ENCODE results near the gene PCMT1.

- TF ChIP-seq, protein P1, sequence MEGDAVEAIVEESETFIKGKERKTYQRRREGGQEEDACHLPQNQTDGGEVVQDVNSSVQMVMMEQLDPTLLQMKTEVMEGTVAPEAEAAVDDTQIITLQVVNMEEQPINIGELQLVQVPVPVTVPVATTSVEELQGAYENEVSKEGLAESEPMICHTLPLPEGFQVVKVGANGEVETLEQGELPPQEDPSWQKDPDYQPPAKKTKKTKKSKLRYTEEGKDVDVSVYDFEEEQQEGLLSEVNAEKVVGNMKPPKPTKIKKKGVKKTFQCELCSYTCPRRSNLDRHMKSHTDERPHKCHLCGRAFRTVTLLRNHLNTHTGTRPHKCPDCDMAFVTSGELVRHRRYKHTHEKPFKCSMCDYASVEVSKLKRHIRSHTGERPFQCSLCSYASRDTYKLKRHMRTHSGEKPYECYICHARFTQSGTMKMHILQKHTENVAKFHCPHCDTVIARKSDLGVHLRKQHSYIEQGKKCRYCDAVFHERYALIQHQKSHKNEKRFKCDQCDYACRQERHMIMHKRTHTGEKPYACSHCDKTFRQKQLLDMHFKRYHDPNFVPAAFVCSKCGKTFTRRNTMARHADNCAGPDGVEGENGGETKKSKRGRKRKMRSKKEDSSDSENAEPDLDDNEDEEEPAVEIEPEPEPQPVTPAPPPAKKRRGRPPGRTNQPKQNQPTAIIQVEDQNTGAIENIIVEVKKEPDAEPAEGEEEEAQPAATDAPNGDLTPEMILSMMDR (IDR thresholded peaks at IDR 0.05) = peak; percentile 57 to 88 (median 80)
- no peak for TF ChIP-seq POLR2A (IDR thresholded peaks at IDR 0.05)
These were observed 25.6 kb upstream of the PCMT1 start for GRCh38 chr6:149723771-149724417.

Data from right lobe of liver (tissue), 4 donors.